ENCODE measurements around the gene SBF2. TPM values are rescaled to one million over a fixed set of nuclear protein-coding genes. Genes with fewer than 3 reads are reported as not detected.
"Not testable (repeated sequence)": the region's sequence is repeated elsewhere in the genome, so short reads cannot be mapped to it uniquely, and the experiment has no call there.

SBF2 gene
- total RNA-seq, 1 donor, result 61.2 TPM

- Histone ChIP-seq H3K27me3 (ENCODE audit: insufficient read depth, low read length) (no peaks in the 10 kb centered on the region), H3K4me2 (ENCODE audit: insufficient read depth, low read length) (no peak overlapping the region), H3K27ac (ENCODE audit: low read depth, low read length) (no peak overlapping the region), H3K36me3 (ENCODE audit: insufficient read depth, low read length) (peaks cover 9% of the 10 kb centered on the region), H3K9me3 (ENCODE audit: low read depth, low read length) (no peaks in the 10 kb centered on the region), H3K4me1 (ENCODE audit: insufficient read depth, low read length) (peaks cover 22% of the 10 kb centered on the region), H4K20me1 (ENCODE audit: insufficient read depth, low read length) (no peaks in the 10 kb centered on the region), H2AFZ (ENCODE audit: low read length) (no peak overlapping the region), H3K4me3 (ENCODE audit: insufficient read depth, low read length) (no peak overlapping the region), H3K79me2 (ENCODE audit: insufficient read depth, low read length) (peaks cover 2% of the 10 kb centered on the region)
- peak; percentile 86 for DNase-seq (ENCODE audit: insufficient read length, low spot score, missing footprints)
- TF ChIP-seq, protein P1, sequence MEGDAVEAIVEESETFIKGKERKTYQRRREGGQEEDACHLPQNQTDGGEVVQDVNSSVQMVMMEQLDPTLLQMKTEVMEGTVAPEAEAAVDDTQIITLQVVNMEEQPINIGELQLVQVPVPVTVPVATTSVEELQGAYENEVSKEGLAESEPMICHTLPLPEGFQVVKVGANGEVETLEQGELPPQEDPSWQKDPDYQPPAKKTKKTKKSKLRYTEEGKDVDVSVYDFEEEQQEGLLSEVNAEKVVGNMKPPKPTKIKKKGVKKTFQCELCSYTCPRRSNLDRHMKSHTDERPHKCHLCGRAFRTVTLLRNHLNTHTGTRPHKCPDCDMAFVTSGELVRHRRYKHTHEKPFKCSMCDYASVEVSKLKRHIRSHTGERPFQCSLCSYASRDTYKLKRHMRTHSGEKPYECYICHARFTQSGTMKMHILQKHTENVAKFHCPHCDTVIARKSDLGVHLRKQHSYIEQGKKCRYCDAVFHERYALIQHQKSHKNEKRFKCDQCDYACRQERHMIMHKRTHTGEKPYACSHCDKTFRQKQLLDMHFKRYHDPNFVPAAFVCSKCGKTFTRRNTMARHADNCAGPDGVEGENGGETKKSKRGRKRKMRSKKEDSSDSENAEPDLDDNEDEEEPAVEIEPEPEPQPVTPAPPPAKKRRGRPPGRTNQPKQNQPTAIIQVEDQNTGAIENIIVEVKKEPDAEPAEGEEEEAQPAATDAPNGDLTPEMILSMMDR (IDR thresholded peaks at IDR 0.05; ENCODE audit: extremely low read depth, low read depth, low read length), result peak; percentile 89
Observed at GRCh38 chr11:9748361-9748970, 545.6 kb downstream of the SBF2 start.

- H3K9me3 ChIP-seq (ENCODE audit: low read depth, low read length), result no peaks in the 10 kb centered on the region
- no peak overlapping the region for H3K27ac ChIP-seq (ENCODE audit: low read depth, low read length)
- peaks cover 9% of the 10 kb centered on the region for H3K36me3 ChIP-seq (ENCODE audit: insufficient read depth, low read length)
- TF ChIP-seq, protein P1 (IDR thresholded peaks at IDR 0.05; ENCODE audit: extremely low read depth, low read depth, low read length), result no peak
- DNase-seq (ENCODE audit: insufficient read length, low spot score, missing footprints), result no peak
- peaks cover 15% of the 10 kb centered on the region for H3K4me1 ChIP-seq (ENCODE audit: insufficient read depth, low read length)
- H4K20me1 ChIP-seq (ENCODE audit: insufficient read depth, low read length), result no peaks in the 10 kb centered on the region
- H3K4me3 ChIP-seq (ENCODE audit: insufficient read depth, low read length), result no peak overlapping the region
- H3K79me2 ChIP-seq (ENCODE audit: insufficient read depth, low read length), result peaks cover 2% of the 10 kb centered on the region
- H2AFZ ChIP-seq (ENCODE audit: low read length), result no peak overlapping the region
- no peaks in the 10 kb centered on the region for H3K27me3 ChIP-seq (ENCODE audit: insufficient read depth, low read length)
- H3K4me2 ChIP-seq (ENCODE audit: insufficient read depth, low read length), result no peak overlapping the region
Observed at GRCh38 chr11:9747828-9748227, 546.2 kb downstream of the SBF2 start.

DNA sequence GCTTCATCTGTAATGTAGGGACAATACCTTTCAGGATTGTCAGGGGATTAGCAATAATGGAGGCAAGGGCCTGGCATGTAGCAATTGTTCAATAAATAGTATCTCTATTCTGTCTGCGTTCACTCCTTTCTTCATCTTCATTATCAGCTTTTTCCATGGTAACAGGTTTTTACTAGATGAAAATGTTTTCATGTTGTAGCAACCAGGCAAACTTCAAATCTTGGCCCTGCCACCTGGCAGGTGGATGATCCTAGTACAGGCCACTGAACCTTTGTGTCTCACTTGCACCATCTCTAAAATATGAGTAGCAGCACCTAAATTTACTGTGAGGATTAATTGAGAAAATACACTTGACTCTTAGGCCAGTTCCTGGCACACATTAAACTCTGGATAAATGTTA, 546.8 kb downstream of the SBF2 start:
- Histone ChIP-seq H3K4me3 (ENCODE audit: insufficient read depth, low read length) (no peak overlapping the region), H3K36me3 (ENCODE audit: insufficient read depth, low read length) (peaks cover 9% of the 10 kb centered on the region), H4K20me1 (ENCODE audit: insufficient read depth, low read length) (no peaks in the 10 kb centered on the region), H2AFZ (ENCODE audit: low read length) (no peak overlapping the region), H3K4me2 (ENCODE audit: insufficient read depth, low read length) (no peak overlapping the region), H3K27ac (ENCODE audit: low read depth, low read length) (no peak overlapping the region), H3K27me3 (ENCODE audit: insufficient read depth, low read length) (no peaks in the 10 kb centered on the region), H3K4me1 (ENCODE audit: insufficient read depth, low read length) (peaks cover 9% of the 10 kb centered on the region), H3K9me3 (ENCODE audit: low read depth, low read length) (no peaks in the 10 kb centered on the region), H3K79me2 (ENCODE audit: insufficient read depth, low read length) (peaks cover 2% of the 10 kb centered on the region)
- TF ChIP-seq, protein P1 (IDR thresholded peaks at IDR 0.05; ENCODE audit: extremely low read depth, low read depth, low read length), result no peak
- no peak for DNase-seq (ENCODE audit: insufficient read length, low spot score, missing footprints)

- Histone ChIP-seq H3K79me2 (ENCODE audit: insufficient read depth, low read length) (peaks cover 2% of the 10 kb centered on the region), H3K4me3 (ENCODE audit: insufficient read depth, low read length) (no peak overlapping the region), H3K4me2 (ENCODE audit: insufficient read depth, low read length) (no peak overlapping the region), H4K20me1 (ENCODE audit: insufficient read depth, low read length) (no peaks in the 10 kb centered on the region), H3K9me3 (ENCODE audit: low read depth, low read length) (no peaks in the 10 kb centered on the region), H3K27ac (ENCODE audit: low read depth, low read length) (no peak overlapping the region), H3K4me1 (ENCODE audit: insufficient read depth, low read length) (peaks cover 4% of the 10 kb centered on the region), H2AFZ (ENCODE audit: low read length) (no peak overlapping the region), H3K27me3 (ENCODE audit: insufficient read depth, low read length) (no peaks in the 10 kb centered on the region), H3K36me3 (ENCODE audit: insufficient read depth, low read length) (peaks cover 13% of the 10 kb centered on the region)
- TF ChIP-seq, protein P1 (IDR thresholded peaks at IDR 0.05; ENCODE audit: extremely low read depth, low read depth, low read length), result no peak
- peak; percentile 8 for DNase-seq (ENCODE audit: insufficient read length, low spot score, missing footprints)
Observed at GRCh38 chr11:9745411-9746211, 548.4 kb downstream of the SBF2 start.

DNA sequence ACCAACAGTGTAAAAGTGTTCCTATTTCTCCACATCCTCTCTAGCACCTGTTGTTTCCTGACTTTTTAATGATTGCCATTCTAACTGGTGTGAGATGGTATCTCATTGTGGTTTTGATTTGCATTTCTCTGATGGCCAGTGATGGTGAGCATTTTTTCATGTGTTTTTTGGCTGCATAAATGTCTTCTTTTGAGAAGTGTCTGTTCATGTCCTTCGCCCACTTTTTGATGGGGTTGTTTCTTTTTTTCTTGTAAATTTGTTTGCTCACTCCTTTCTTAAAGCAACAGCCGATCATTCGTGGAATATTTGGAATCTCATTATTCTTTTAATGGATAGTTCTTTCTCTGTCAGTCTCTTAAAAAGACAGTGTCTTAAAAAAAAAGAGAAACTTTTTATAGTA, 550.5 kb downstream of the SBF2 start:
- not testable (repeated sequence) for H3K4me2 ChIP-seq (ENCODE audit: insufficient read depth, low read length); H3K27ac ChIP-seq (ENCODE audit: low read depth, low read length); H4K20me1 ChIP-seq (ENCODE audit: insufficient read depth, low read length); DNase-seq (ENCODE audit: insufficient read length, low spot score, missing footprints); H2AFZ ChIP-seq (ENCODE audit: low read length); H3K4me1 ChIP-seq (ENCODE audit: insufficient read depth, low read length); H3K79me2 ChIP-seq (ENCODE audit: insufficient read depth, low read length); H3K9me3 ChIP-seq (ENCODE audit: low read depth, low read length); H3K4me3 ChIP-seq (ENCODE audit: insufficient read depth, low read length); H3K27me3 ChIP-seq (ENCODE audit: insufficient read depth, low read length)
- H3K36me3 ChIP-seq (ENCODE audit: insufficient read depth, low read length), result peaks cover 23% of the 10 kb centered on the region

Measured in osteoblast (primary cell).